Measurements from ENCODE around the gene MAP3K15. TPM values are rescaled to one million over a fixed set of nuclear protein-coding genes. Genes with fewer than 3 reads are reported as not detected.

Gene MAP3K15
- polyA plus RNA-seq, 1 of the 3 experiments (the other 2 are of a cell fraction) = 0.07 TPM

DNA sequence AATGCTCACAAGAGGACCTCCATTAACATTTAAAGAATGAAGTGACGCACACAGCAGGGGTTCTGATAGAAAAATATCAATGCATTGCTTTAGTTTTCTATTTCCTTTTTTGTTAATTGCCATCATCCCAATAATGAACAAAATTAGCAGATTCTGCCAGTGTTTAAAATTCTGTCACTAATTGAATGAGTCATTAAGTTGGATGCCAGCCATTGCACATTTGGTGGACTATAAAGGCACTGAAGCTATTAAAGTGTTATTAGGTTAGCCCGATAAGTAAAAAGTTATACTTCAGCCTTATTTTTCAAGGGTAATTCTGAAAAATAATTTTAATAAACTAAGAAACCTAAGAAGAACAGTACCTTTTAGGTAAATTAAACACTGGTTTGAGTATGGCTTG lies 53.1 kb downstream of the MAP3K15 start:
- Histone ChIP-seq H3K9me3 (no peaks in the 10 kb centered on the region), H3K79me2 (ENCODE audit: insufficient read depth) (no peaks in the 10 kb centered on the region), H3K4me3 (ENCODE audit: low read depth in 2 of 2, low read length in 1 of 2) (no peak overlapping the region), H3K9me2 (no peaks in the 10 kb centered on the region), H3K4me2 (no peak overlapping the region), H2AFZ (ENCODE audit: low read depth) (no peak overlapping the region), H3K4me1 (ENCODE audit: control insufficient read depth in 1 of 2, insufficient read depth in 2 of 2, low read depth in 1 of 2, low read length in 1 of 2) (no peaks in the 10 kb centered on the region), H3K27ac (ENCODE audit: low read depth in 2 of 2, low read length in 1 of 2) (no peak overlapping the region), H3K9ac (no peak overlapping the region), H3K27me3 (ENCODE audit: insufficient read depth) (peaks cover 39% of the 10 kb centered on the region), H4K20me1 (ENCODE audit: insufficient read depth) (no peaks in the 10 kb centered on the region), H3F3A (replicated peaks; ENCODE audit: insufficient read depth) (no peaks in the 10 kb centered on the region), H3K36me3 (replicated peaks in 1 of 2; ENCODE audit: control insufficient read depth in 1 of 2, insufficient read depth in 2 of 2, low read length in 1 of 2) (no peaks in the 10 kb centered on the region)
- ChIA-PET CTCF (interaction anchor here (0.7 kb wide), 1 partner anchor 606 kb away, joined by 3 read pairs; no protein-coding TSS in a partner anchor), POLR2A (no interaction called here)
- no peak for DNase-seq
- TF ChIP-seq, protein P1, sequence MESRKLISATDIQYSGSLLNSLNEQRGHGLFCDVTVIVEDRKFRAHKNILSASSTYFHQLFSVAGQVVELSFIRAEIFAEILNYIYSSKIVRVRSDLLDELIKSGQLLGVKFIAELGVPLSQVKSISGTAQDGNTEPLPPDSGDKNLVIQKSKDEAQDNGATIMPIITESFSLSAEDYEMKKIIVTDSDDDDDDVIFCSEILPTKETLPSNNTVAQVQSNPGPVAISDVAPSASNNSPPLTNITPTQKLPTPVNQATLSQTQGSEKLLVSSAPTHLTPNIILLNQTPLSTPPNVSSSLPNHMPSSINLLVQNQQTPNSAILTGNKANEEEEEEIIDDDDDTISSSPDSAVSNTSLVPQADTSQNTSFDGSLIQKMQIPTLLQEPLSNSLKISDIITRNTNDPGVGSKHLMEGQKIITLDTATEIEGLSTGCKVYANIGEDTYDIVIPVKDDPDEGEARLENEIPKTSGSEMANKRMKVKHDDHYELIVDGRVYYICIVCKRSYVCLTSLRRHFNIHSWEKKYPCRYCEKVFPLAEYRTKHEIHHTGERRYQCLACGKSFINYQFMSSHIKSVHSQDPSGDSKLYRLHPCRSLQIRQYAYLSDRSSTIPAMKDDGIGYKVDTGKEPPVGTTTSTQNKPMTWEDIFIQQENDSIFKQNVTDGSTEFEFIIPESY (IDR thresholded peaks at IDR 0.05; ENCODE audit: borderline replicate concordance, low read depth) = no peak
- TF ChIP-seq PBX3 (IDR thresholded peaks at IDR 0.05) = no peak
- WGBS (ENCODE audit: low lambda C conversion rate) = 47% methylated on average over 2 of the region's 2 CpGs

DNA sequence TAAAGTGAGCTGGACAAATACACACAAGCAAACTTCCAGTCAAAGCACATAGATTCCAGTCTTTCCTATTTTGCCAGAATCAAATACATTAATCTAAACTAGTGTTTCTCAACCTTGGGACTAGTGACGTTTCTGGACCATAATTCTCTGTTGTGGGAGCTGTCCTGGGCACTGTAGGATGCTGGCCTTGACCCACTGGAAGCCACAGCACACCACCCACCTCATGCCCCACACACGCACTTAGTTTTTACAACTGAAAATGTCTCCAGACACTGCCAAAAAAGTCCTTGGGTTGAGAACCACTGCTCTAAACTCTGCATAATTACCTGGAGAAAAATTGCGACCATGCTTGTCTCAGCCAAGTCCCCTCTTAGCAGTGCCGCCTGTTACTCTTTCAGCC lies 57.6 kb downstream of the MAP3K15 start:
- POLR2A ChIA-PET = no interaction called here
- TF ChIP-seq PBX3 (IDR thresholded peaks at IDR 0.05) = no peak
- no peak for TF ChIP-seq JUND (IDR thresholded peaks at IDR 0.05)
- no peak for TF ChIP-seq RAD21 (IDR thresholded peaks at IDR 0.05; ENCODE audit: low read length)
- no peak for TF ChIP-seq EZH2phosphoT487 (IDR thresholded peaks at IDR 0.05; ENCODE audit: borderline replicate concordance, low read depth)
- no peak for TF ChIP-seq TAF1 (IDR thresholded peaks at IDR 0.05; ENCODE audit: borderline replicate concordance, low read depth, low read length)
- TF ChIP-seq, protein P2, sequence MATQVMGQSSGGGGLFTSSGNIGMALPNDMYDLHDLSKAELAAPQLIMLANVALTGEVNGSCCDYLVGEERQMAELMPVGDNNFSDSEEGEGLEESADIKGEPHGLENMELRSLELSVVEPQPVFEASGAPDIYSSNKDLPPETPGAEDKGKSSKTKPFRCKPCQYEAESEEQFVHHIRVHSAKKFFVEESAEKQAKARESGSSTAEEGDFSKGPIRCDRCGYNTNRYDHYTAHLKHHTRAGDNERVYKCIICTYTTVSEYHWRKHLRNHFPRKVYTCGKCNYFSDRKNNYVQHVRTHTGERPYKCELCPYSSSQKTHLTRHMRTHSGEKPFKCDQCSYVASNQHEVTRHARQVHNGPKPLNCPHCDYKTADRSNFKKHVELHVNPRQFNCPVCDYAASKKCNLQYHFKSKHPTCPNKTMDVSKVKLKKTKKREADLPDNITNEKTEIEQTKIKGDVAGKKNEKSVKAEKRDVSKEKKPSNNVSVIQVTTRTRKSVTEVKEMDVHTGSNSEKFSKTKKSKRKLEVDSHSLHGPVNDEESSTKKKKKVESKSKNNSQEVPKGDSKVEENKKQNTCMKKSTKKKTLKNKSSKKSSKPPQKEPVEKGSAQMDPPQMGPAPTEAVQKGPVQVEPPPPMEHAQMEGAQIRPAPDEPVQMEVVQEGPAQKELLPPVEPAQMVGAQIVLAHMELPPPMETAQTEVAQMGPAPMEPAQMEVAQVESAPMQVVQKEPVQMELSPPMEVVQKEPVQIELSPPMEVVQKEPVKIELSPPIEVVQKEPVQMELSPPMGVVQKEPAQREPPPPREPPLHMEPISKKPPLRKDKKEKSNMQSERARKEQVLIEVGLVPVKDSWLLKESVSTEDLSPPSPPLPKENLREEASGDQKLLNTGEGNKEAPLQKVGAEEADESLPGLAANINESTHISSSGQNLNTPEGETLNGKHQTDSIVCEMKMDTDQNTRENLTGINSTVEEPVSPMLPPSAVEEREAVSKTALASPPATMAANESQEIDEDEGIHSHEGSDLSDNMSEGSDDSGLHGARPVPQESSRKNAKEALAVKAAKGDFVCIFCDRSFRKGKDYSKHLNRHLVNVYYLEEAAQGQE (IDR thresholded peaks at IDR 0.05; ENCODE audit: low read depth, low read length) = no peak
- no peak for TF ChIP-seq MXI1 (IDR thresholded peaks at IDR 0.05; ENCODE audit: low read depth, low read length)
- TF ChIP-seq, protein P3, sequence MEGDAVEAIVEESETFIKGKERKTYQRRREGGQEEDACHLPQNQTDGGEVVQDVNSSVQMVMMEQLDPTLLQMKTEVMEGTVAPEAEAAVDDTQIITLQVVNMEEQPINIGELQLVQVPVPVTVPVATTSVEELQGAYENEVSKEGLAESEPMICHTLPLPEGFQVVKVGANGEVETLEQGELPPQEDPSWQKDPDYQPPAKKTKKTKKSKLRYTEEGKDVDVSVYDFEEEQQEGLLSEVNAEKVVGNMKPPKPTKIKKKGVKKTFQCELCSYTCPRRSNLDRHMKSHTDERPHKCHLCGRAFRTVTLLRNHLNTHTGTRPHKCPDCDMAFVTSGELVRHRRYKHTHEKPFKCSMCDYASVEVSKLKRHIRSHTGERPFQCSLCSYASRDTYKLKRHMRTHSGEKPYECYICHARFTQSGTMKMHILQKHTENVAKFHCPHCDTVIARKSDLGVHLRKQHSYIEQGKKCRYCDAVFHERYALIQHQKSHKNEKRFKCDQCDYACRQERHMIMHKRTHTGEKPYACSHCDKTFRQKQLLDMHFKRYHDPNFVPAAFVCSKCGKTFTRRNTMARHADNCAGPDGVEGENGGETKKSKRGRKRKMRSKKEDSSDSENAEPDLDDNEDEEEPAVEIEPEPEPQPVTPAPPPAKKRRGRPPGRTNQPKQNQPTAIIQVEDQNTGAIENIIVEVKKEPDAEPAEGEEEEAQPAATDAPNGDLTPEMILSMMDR (IDR thresholded peaks at IDR 0.05) = no peak
- TF ChIP-seq MEF2A (IDR thresholded peaks at IDR 0.05; ENCODE audit: borderline replicate concordance, low read depth) = no peak
- TF ChIP-seq SIN3A (IDR thresholded peaks at IDR 0.05; ENCODE audit: borderline replicate concordance, low read depth, low read length) = no peak
- no peak for TF ChIP-seq FOXM1 (IDR thresholded peaks at IDR 0.05; ENCODE audit: low read depth)
- TF ChIP-seq RCOR1 (IDR thresholded peaks at IDR 0.05; ENCODE audit: low read length) = no peak
- TF ChIP-seq GABPA (IDR thresholded peaks at IDR 0.05; ENCODE audit: low read depth) = no peak
- TF ChIP-seq GATA2 (CRISPR knock-in tag; IDR thresholded peaks at IDR 0.05) = no peak
- Histone ChIP-seq H3K9me2 (no peaks in the 10 kb centered on the region), H3K79me2 (ENCODE audit: insufficient read depth) (no peaks in the 10 kb centered on the region), H3K27ac (ENCODE audit: low read depth in 2 of 2, low read length in 1 of 2) (no peak overlapping the region), H3K4me3 (ENCODE audit: low read depth in 2 of 2, low read length in 1 of 2) (no peak overlapping the region), H4K20me1 (ENCODE audit: insufficient read depth) (no peaks in the 10 kb centered on the region), H3K9me3 (no peaks in the 10 kb centered on the region), H3K4me1 (ENCODE audit: control insufficient read depth in 1 of 2, insufficient read depth in 2 of 2, low read depth in 1 of 2, low read length in 1 of 2) (no peaks in the 10 kb centered on the region), H3F3A (replicated peaks; ENCODE audit: insufficient read depth) (no peaks in the 10 kb centered on the region), H2AFZ (ENCODE audit: low read depth) (no peak overlapping the region), H3K9ac (no peak overlapping the region), H3K27me3 (ENCODE audit: insufficient read depth) (peaks cover 32% of the 10 kb centered on the region; the same call in 1 of the 2 replicates), H3K36me3 (replicated peaks in 1 of 2; ENCODE audit: control insufficient read depth in 1 of 2, insufficient read depth in 2 of 2, low read length in 1 of 2) (no peaks in the 10 kb centered on the region), H3K4me2 (no peak overlapping the region)
- no peak for DNase-seq
- CTCF ChIA-PET = no interaction called here
- 22% methylated on average over 4 of the region's 4 CpGs for WGBS (ENCODE audit: low lambda C conversion rate)
